Measurements from ENCODE around the gene LGI4.

DNA sequence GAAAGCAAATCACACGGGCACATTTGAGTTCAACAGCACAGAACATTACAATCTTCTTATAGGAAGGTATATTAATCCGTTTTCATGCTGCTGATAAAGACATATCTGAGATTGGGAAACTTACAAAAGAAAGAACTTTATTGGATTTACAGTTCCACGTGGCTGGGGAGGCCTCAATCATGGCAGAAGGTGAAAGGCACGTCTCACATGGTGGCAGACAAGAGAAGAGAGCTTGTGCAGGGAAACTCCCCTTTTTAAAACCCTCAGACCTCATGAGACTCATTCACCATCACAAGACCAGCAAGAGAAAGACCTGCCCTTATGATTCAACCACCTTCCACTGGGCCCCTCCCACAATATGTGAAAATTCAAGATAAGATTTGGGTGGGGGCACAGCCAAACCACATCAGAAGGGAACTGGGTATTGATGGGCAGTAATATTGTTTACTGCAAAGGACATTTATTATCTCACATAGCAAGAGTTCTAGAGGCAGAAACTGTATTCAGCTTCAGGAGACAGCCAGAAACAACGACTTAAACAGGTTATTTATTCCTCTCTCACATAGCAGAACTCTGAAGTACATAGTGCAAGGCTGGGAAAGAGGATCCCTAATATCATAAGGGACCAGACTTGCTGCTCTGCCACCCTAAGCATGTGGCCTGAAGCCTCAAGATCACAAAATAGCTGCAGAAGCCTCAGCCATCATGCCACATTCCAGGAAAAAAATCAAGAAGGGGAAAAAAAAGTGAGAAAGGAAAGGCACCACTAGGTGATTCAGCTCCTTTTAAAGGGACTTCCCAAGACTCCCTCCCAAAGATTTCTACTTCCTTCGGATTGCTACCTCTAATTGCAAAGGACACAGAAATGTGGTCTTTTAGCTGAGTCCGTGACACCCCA, 42.8 kb upstream of the LGI4 start:
- no peak for TF ChIP-seq POLR2A (IDR thresholded peaks at IDR 0.05; ENCODE audit: low read length)
- no peak for TF ChIP-seq GATA1 (IDR thresholded peaks at IDR 0.05; ENCODE audit: low read depth, low read length)

Data from erythroblast (primary cell).